ENCODE measurements around the gene ANKRD63.

Gene ANKRD63

GRCh38 chr15:40282869-40283614 is at the start of gene ANKRD63:
TSS of gene ANKRD63 (minus strand) at chr15:40283064. CDS start at chr15:40282586, 478 bp downstream.
- Histone ChIP-seq H3K36me3 (ENCODE audit: control insufficient read depth in 1 of 2, insufficient read depth in 2 of 2, low read length in 2 of 2) (no peaks in the 10 kb centered on the region), H3K9ac (ENCODE audit: low read depth in 1 of 2, low read length in 2 of 2) (no peak within 1 kb of the TSS), H3K27me3 (ENCODE audit: control insufficient read depth in 1 of 2, insufficient read depth in 2 of 2, low read length in 2 of 2) (peaks cover 49 to 64% of the 10 kb centered on the region in 2 donors), H3K9me3 (ENCODE audit: control insufficient read depth in 1 of 2, low read length in 2 of 2) (no peaks in the 10 kb centered on the region), H3K27ac (ENCODE audit: low read depth, low read length) (no peak within 1 kb of the TSS), H3K4me1 (ENCODE audit: control insufficient read depth in 1 of 2, insufficient read depth in 2 of 2, low read length in 2 of 2) (peaks cover 4 to 10% of the 10 kb centered on the region in 2 donors), H3K4me3 (ENCODE audit: low read depth in 1 of 2, low read length in 2 of 2) (peak within 1 kb of the TSS; percentile 50 to 65)

DNA sequence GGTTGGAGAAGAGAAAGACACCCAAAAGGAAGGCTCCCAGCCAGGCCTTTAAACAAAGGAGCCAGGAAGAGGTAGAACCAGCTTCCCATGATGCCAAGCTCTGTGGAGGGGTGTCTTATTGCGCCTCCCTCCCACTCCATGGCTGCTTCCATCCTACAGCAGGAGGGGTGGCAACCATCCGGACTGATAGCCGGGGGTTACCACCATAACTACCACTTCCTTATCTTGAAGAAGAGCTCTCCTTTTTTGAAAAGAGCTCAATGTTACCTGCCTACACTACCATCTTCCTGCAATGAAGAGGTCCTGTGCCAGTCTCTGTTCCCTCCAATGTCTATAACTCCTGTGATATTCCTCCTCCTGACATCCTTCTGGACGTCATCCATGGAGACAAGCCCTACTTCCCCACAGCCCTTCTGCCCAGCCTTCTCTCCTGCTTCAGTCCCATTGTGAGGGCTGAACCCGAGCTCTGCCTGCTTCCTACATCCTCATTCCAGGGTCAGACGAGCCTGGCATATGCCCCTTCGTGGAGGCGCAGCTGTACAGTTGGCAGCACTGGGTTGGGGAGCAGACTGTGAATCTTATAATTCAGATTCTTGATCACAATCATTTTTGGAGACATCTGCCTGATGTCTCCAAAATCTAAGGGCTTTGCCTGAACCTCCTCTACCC is 49.4 kb upstream of the ANKRD63 start:
- no peak overlapping the region for H3K4me3 ChIP-seq (ENCODE audit: low read depth in 1 of 2, low read length in 2 of 2)
- H3K9me3 ChIP-seq (ENCODE audit: control insufficient read depth in 1 of 2, low read length in 2 of 2): no peaks in the 10 kb centered on the region
- no peaks in the 10 kb centered on the region for H3K27me3 ChIP-seq (ENCODE audit: control insufficient read depth in 1 of 2, insufficient read depth in 2 of 2, low read length in 2 of 2)
- no peak overlapping the region for H3K27ac ChIP-seq (ENCODE audit: low read depth, low read length)
- H3K36me3 ChIP-seq (ENCODE audit: control insufficient read depth in 1 of 2, insufficient read depth in 2 of 2, low read length in 2 of 2): no peaks in the 10 kb centered on the region
- H3K4me1 ChIP-seq (ENCODE audit: control insufficient read depth in 1 of 2, insufficient read depth in 2 of 2, low read length in 2 of 2): peaks cover 32 to 33% of the 10 kb centered on the region in 2 donors
- H3K9ac ChIP-seq (ENCODE audit: low read depth in 1 of 2, low read length in 2 of 2): no peak overlapping the region

GRCh38 chr15:40331637-40332036 is 48.8 kb upstream of the ANKRD63 start:
- H3K27ac ChIP-seq (ENCODE audit: low read depth, low read length): no peak overlapping the region
- no peaks in the 10 kb centered on the region for H3K9me3 ChIP-seq (ENCODE audit: control insufficient read depth in 1 of 2, low read length in 2 of 2)
- H3K9ac ChIP-seq (ENCODE audit: low read depth in 1 of 2, low read length in 2 of 2): no peak overlapping the region
- H3K4me1 ChIP-seq (ENCODE audit: control insufficient read depth in 1 of 2, insufficient read depth in 2 of 2, low read length in 2 of 2): peaks cover 31 to 37% of the 10 kb centered on the region in 2 donors
- no peak overlapping the region for H3K4me3 ChIP-seq (ENCODE audit: low read depth in 1 of 2, low read length in 2 of 2)
- H3K36me3 ChIP-seq (ENCODE audit: control insufficient read depth in 1 of 2, insufficient read depth in 2 of 2, low read length in 2 of 2): no peaks in the 10 kb centered on the region
- H3K27me3 ChIP-seq (ENCODE audit: control insufficient read depth in 1 of 2, insufficient read depth in 2 of 2, low read length in 2 of 2): no peaks in the 10 kb centered on the region

DNA sequence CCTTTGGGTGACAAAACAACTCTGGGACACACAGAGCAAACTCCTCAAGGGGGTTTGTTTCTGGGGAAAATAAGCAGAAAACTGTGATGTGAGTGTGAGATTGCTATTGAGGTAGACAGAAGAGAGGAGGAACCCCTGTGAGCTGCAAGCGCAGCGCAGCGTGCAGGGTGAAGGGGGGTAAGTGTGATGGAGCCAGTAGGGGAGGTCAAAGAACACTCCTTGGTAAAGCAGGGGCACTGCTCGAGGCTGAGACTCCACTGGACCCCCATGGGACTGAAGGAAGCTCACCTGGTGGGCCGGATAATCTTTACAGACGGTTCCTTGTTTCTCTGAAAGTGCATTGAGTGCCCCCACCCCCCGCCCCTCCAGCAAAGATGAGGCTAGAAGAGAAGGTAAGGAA is 48.2 kb upstream of the ANKRD63 start:
- Histone ChIP-seq H3K4me1 (ENCODE audit: control insufficient read depth in 1 of 2, insufficient read depth in 2 of 2, low read length in 2 of 2) (peaks cover 31 to 38% of the 10 kb centered on the region in 2 donors), H3K36me3 (ENCODE audit: control insufficient read depth in 1 of 2, insufficient read depth in 2 of 2, low read length in 2 of 2) (no peaks in the 10 kb centered on the region), H3K27ac (ENCODE audit: low read depth, low read length) (no peak overlapping the region), H3K9ac (ENCODE audit: low read depth in 1 of 2, low read length in 2 of 2) (no peak overlapping the region), H3K9me3 (ENCODE audit: control insufficient read depth in 1 of 2, low read length in 2 of 2) (no peaks in the 10 kb centered on the region), H3K27me3 (ENCODE audit: control insufficient read depth in 1 of 2, insufficient read depth in 2 of 2, low read length in 2 of 2) (no peaks in the 10 kb centered on the region), H3K4me3 (ENCODE audit: low read depth in 1 of 2, low read length in 2 of 2) (no peak overlapping the region)

GRCh38 chr15:40330368-40330836 is 47.5 kb upstream of the ANKRD63 start:
- no peaks in the 10 kb centered on the region for H3K27me3 ChIP-seq (ENCODE audit: control insufficient read depth in 1 of 2, insufficient read depth in 2 of 2, low read length in 2 of 2)
- H3K36me3 ChIP-seq (ENCODE audit: control insufficient read depth in 1 of 2, insufficient read depth in 2 of 2, low read length in 2 of 2): no peaks in the 10 kb centered on the region
- no peak overlapping the region for H3K27ac ChIP-seq (ENCODE audit: low read depth, low read length)
- H3K4me3 ChIP-seq (ENCODE audit: low read depth in 1 of 2, low read length in 2 of 2): no peak overlapping the region
- H3K9ac ChIP-seq (ENCODE audit: low read depth in 1 of 2, low read length in 2 of 2): no peak overlapping the region
- peaks cover 27 to 37% of the 10 kb centered on the region in 2 donors for H3K4me1 ChIP-seq (ENCODE audit: control insufficient read depth in 1 of 2, insufficient read depth in 2 of 2, low read length in 2 of 2)
- H3K9me3 ChIP-seq (ENCODE audit: control insufficient read depth in 1 of 2, low read length in 2 of 2): no peaks in the 10 kb centered on the region

- Histone ChIP-seq H3K9ac (ENCODE audit: low read depth in 1 of 2, low read length in 2 of 2) (no peak overlapping the region), H3K4me3 (ENCODE audit: low read depth in 1 of 2, low read length in 2 of 2) (no peak overlapping the region), H3K36me3 (ENCODE audit: control insufficient read depth in 1 of 2, insufficient read depth in 2 of 2, low read length in 2 of 2) (no peaks in the 10 kb centered on the region), H3K27me3 (ENCODE audit: control insufficient read depth in 1 of 2, insufficient read depth in 2 of 2, low read length in 2 of 2) (no peaks in the 10 kb centered on the region), H3K27ac (ENCODE audit: low read depth, low read length) (no peak overlapping the region), H3K9me3 (ENCODE audit: control insufficient read depth in 1 of 2, low read length in 2 of 2) (no peaks in the 10 kb centered on the region), H3K4me1 (ENCODE audit: control insufficient read depth in 1 of 2, insufficient read depth in 2 of 2, low read length in 2 of 2) (peaks cover 27 to 33% of the 10 kb centered on the region in 2 donors)
These were observed 46.9 kb upstream of the ANKRD63 start for GRCh38 chr15:40329804-40330203.

GRCh38 chr15:40328751-40329150 is 45.9 kb upstream of the ANKRD63 start:
- no peaks in the 10 kb centered on the region for H3K36me3 ChIP-seq (ENCODE audit: control insufficient read depth in 1 of 2, insufficient read depth in 2 of 2, low read length in 2 of 2)
- H3K4me3 ChIP-seq (ENCODE audit: low read depth in 1 of 2, low read length in 2 of 2): no peak overlapping the region
- no peaks in the 10 kb centered on the region for H3K27me3 ChIP-seq (ENCODE audit: control insufficient read depth in 1 of 2, insufficient read depth in 2 of 2, low read length in 2 of 2)
- peaks cover 21 to 23% of the 10 kb centered on the region in 2 donors for H3K4me1 ChIP-seq (ENCODE audit: control insufficient read depth in 1 of 2, insufficient read depth in 2 of 2, low read length in 2 of 2)
- H3K9me3 ChIP-seq (ENCODE audit: control insufficient read depth in 1 of 2, low read length in 2 of 2): no peaks in the 10 kb centered on the region
- no peak overlapping the region for H3K9ac ChIP-seq (ENCODE audit: low read depth in 1 of 2, low read length in 2 of 2)
- H3K27ac ChIP-seq (ENCODE audit: low read depth, low read length): no peak overlapping the region

GRCh38 chr15:40328176-40328575 is 45.3 kb upstream of the ANKRD63 start:
- no peaks in the 10 kb centered on the region for H3K27me3 ChIP-seq (ENCODE audit: control insufficient read depth in 1 of 2, insufficient read depth in 2 of 2, low read length in 2 of 2)

DNA sequence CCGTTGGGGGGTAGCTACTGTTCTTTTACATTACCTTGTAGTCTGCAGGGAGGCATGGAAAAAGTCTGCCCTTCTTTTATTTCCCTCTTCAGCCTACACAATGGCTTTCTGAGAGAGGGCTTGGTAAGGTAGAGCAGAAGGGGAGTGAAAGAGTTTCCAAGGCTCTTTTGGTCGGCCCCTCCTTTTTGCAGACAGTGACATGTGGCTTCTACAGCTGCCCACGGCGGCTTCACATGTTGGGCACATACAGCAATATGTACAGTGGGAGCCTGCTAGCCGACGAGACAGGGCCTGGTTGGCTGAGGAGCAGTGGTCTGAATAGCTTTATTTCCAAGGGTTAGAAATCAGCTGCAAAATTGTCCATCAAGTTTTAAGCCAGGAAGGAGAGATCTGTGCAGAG is 44.6 kb upstream of the ANKRD63 start:
- H3K4me1 ChIP-seq (ENCODE audit: control insufficient read depth in 1 of 2, insufficient read depth in 2 of 2, low read length in 2 of 2): peaks cover 23 to 27% of the 10 kb centered on the region in 2 donors
- no peak overlapping the region for H3K27ac ChIP-seq (ENCODE audit: low read depth, low read length)
- no peaks in the 10 kb centered on the region for H3K9me3 ChIP-seq (ENCODE audit: control insufficient read depth in 1 of 2, low read length in 2 of 2)
- H3K9ac ChIP-seq (ENCODE audit: low read depth in 1 of 2, low read length in 2 of 2): no peak overlapping the region
- no peaks in the 10 kb centered on the region for H3K36me3 ChIP-seq (ENCODE audit: control insufficient read depth in 1 of 2, insufficient read depth in 2 of 2, low read length in 2 of 2)
- no peaks in the 10 kb centered on the region for H3K27me3 ChIP-seq (ENCODE audit: control insufficient read depth in 1 of 2, insufficient read depth in 2 of 2, low read length in 2 of 2)
- H3K4me3 ChIP-seq (ENCODE audit: low read depth in 1 of 2, low read length in 2 of 2): no peak overlapping the region

More at GRCh38 chr15:40328176-40328575, 45.3 kb upstream of the ANKRD63 start:
- no peak overlapping the region for H3K4me3 ChIP-seq (ENCODE audit: low read depth in 1 of 2, low read length in 2 of 2)
- H3K4me1 ChIP-seq (ENCODE audit: control insufficient read depth in 1 of 2, insufficient read depth in 2 of 2, low read length in 2 of 2): peaks cover 17 to 21% of the 10 kb centered on the region in 2 donors
- H3K9me3 ChIP-seq (ENCODE audit: control insufficient read depth in 1 of 2, low read length in 2 of 2): no peaks in the 10 kb centered on the region
- no peak overlapping the region for H3K27ac ChIP-seq (ENCODE audit: low read depth, low read length)
- no peak overlapping the region for H3K9ac ChIP-seq (ENCODE audit: low read depth in 1 of 2, low read length in 2 of 2)
- no peaks in the 10 kb centered on the region for H3K36me3 ChIP-seq (ENCODE audit: control insufficient read depth in 1 of 2, insufficient read depth in 2 of 2, low read length in 2 of 2)

GRCh38 chr15:40325700-40326099 is 42.8 kb upstream of the ANKRD63 start:
- Histone ChIP-seq H3K4me3 (ENCODE audit: low read depth in 1 of 2, low read length in 2 of 2) (no peak overlapping the region), H3K27ac (ENCODE audit: low read depth, low read length) (no peak overlapping the region), H3K27me3 (ENCODE audit: control insufficient read depth in 1 of 2, insufficient read depth in 2 of 2, low read length in 2 of 2) (no peaks in the 10 kb centered on the region)

More at GRCh38 chr15:40325700-40326099, 42.8 kb upstream of the ANKRD63 start:
- Histone ChIP-seq H3K36me3 (ENCODE audit: control insufficient read depth in 1 of 2, insufficient read depth in 2 of 2, low read length in 2 of 2) (no peaks in the 10 kb centered on the region), H3K9ac (ENCODE audit: low read depth in 1 of 2, low read length in 2 of 2) (peak overlapping the region in 1 of 2 donors; percentile 37), H3K9me3 (ENCODE audit: control insufficient read depth in 1 of 2, low read length in 2 of 2) (no peaks in the 10 kb centered on the region), H3K4me1 (ENCODE audit: control insufficient read depth in 1 of 2, insufficient read depth in 2 of 2, low read length in 2 of 2) (peaks cover 21 to 24% of the 10 kb centered on the region in 2 donors)

All from duodenal mucosa (tissue), 2 donors.